H4 (cell line): Measurements from ENCODE around the gene PGA3. TPM values are rescaled to one million over a fixed set of nuclear protein-coding genes. Genes with fewer than 3 reads are reported as not detected.
"Not testable (repeated sequence)": the region's sequence is repeated elsewhere in the genome, so short reads cannot be mapped to it uniquely, and the experiment has no call there.

Experiments
- DNase-seq: peaks from one replicate; pipeline ENCODE4 v3.0.0-alpha.2; 2015; ENCODE audit warnings: low spot score
- total RNA-seq: library from RNA; depleted of rRNA; stranded (reverse); fragments of >200 nt; shearing (Covaris generic); gene quantifications from 2 replicates; pipeline ENCODE4 v1.2.3, GENCODE V29; 2014

PGA3 gene
- total RNA-seq, 1 experiment from 2014 or later = not detected

DNA sequence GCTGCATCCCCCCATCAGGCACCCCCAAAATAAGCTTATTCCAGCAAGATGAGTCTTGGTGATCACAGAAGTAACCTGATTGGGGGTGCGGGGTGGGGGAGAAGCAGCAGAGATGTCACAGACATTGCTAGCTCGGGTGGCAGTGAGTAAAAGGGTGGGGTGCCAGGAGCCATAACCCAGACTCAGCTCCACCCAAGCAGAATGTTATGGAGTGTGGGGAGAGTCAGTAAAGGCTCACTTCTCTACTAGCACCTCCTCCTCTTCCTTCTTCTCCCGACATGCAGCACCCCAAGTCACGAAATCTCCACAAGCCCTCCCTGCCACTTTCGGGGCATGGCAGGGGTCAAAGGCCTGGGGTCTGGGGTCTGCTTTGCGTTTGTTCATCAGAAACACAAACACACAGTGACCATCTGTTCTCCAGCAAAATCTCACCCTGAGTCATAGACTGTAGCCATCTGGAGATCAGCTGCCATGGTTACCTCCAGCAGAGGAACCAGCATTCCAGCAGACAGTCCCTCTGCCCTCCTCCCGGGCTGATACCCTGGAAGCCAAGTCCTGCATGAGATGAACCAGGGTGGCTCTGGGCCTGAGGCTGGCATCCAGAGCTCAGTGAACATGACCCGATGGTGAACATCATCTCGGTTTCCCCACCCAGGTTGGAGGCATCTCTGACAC is 4.5 kb downstream of the PGA3 start:
- DNase-seq = not testable (repeated sequence)

DNA sequence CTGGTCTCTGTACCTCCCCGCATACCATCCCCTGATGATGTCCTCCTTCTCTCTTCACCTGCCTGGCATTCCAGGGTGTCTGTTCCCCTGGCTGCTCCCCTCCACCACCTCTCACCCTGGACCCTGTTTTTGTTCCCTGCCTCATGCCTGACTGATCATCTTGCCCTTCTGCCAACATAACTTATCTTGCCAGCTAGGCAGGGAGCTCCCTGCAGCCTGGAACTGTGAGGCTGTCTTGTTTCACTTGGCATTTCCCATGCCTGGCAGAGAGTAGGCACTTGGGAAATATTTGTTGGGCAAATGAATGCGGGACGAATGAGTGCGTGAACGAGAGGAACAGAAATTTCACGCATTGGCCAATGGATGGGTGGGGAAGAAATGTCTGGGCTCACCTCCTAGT is 7.3 kb downstream of the PGA3 start:
- DNase-seq = not testable (repeated sequence)

DNA sequence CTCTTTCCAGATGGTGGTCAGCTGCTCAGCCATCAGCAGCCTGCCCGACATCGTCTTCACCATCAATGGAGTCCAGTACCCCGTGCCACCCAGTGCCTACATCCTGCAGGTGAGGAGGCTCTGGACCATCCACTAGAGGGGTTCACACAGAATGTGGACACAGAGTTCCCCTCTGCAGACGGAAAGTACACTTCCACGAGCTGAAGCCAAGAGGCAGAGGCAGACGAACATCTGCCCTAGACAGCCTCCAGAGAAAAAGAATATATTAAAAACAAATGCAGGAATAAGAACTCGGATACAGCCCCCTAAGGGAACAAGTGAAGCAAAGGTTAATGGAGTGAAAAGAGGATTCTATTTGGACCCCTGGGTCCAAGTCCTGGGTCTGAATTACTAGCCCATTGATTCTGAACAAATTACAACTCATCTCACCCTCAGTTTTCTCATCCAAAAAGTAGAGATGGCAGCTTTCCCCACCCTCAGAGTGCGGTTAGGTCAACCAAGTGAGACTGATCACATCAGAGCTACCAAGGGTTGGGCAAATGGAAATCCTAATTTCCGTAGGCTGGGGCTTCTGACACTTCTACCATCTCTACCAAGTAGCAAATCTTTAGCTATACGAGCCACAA is 8.1 kb downstream of the PGA3 start:
- DNase-seq = not testable (repeated sequence)

DNA sequence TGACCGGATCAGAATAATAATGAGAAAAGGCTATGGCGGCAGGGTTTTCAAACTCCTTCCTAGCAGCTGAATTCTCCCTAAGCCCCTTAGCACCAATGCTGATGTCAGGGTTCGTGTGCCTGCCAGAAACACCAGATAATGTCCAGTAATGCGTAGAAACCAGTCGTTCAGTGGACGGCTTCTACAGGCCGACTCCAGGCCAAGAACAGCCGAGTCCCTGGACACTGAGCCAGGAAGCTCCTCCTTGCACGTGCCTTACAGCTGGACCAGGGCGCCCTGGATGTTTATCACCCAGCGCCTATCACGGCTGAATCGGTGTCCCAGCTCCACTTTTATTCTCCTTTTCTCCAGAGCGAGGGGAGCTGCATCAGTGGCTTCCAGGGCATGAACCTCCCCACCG is 8.9 kb downstream of the PGA3 start:
- not testable (repeated sequence) for DNase-seq

DNA sequence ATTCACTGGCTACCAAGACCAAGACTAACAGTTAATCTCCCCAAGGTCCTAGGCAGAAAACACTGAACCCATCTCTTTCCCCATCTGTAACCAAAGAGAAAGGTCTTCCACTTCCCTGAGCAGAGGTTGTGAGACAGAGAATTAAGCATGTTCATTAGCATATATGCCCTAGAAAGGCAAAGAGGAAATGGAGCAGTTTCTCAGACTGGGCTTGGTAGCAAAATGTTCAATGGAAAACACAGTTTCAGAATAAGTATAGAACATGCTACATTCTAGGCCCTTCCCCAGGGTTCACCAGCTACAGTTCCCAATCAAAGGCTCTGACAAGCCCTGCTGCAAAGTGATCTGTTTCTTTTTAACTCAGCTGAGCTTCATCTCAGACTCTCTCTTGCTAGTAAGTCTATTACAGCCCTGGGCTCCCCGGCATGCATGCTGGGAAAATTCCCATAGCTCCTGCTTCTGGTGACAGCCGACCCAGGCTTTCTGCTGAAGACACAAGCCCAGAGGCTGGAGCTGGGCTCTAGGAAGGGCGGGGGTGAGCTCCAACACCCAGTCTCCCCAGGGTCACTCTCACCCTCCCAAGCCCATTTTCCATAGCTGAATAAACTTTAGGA is 10.5 kb downstream of the PGA3 start:
- DNase-seq = not testable (repeated sequence)

DNA sequence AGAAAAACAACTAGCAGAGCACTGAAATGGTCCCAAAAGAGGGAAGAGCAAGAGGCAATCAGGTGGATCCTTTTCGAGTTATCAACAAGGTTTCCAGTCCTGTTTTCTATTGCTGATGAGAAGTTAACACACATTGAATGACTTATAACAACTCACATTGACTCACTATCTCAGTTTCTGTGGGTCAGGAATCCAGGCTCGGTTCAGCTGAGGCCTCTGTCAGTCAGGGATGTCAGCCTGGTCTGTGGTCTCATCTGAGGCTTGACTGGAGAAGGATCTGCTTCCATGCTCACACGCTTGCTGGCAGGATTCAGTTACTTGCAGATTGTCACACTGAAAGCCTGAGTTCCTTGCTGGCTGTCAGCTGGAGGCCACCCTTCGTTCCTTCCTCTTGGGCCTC is 15.0 kb downstream of the PGA3 start:
- not testable (repeated sequence) for DNase-seq

DNA sequence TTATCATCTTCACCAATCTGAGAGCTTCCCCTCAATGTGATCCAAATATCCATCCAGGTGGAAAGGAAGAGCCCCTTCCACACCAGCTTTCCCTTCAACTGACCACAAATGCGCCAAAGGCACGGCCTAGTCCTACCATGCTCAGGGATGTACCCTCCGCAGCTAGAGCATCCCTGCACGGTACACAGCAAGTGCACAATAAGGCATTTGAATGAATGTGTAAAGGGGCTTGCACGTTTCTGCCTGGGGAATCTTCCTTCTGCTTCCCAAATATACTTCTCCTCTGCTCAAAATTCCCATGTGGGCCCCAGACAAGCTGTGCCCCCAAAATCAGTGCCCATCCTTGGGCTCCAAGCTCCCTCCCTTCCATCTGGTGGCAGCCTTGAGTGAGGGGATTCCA is 15.7 kb downstream of the PGA3 start:
- not testable (repeated sequence) for DNase-seq

DNA sequence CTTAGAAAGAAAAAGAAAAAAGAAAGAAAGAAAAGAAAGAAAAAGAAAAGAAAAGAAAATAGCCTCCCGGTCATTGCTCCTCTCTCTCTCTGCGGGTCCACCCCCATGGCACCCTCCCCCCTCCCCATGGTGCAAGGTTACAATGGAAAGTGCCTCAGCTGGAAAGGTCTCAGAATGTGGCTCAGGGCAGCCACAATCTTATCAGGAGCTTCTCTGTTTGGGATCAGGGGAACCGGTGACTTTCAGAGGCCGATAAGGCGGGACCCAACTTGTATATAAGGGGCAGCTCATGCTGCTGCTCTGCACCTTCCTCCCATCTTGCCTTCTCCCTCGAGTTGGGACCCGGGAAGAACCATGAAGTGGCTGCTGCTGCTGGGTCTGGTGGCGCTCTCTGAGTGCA is 18.7 kb downstream of the PGA3 start, which contains the start of gene PGA4:
Gene PGA4, plus strand, starts transcription at position 301 of the 400 bp plus-strand sequence. Its CDS starts 54 bp downstream, at position 355.
- DNase-seq = not testable (repeated sequence)

DNA sequence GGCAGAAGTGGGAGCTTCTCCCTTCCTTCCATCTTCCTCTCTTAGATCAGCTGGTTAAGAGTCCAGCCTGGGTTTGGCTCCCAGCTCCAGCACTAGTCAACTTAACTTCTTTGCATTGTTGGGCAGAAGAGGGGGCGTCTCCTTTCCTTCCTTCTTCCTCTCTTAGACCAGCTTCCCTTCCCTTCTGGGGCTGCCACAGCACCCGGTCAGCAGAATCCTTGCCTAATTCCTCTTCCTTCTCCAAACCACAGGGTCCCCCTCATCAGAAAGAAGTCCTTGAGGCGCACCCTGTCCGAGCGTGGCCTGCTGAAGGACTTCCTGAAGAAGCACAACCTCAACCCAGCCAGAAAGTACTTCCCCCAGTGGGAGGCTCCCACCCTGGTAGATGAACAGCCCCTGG is 19.4 kb downstream of the PGA3 start:
- not testable (repeated sequence) for DNase-seq

DNA sequence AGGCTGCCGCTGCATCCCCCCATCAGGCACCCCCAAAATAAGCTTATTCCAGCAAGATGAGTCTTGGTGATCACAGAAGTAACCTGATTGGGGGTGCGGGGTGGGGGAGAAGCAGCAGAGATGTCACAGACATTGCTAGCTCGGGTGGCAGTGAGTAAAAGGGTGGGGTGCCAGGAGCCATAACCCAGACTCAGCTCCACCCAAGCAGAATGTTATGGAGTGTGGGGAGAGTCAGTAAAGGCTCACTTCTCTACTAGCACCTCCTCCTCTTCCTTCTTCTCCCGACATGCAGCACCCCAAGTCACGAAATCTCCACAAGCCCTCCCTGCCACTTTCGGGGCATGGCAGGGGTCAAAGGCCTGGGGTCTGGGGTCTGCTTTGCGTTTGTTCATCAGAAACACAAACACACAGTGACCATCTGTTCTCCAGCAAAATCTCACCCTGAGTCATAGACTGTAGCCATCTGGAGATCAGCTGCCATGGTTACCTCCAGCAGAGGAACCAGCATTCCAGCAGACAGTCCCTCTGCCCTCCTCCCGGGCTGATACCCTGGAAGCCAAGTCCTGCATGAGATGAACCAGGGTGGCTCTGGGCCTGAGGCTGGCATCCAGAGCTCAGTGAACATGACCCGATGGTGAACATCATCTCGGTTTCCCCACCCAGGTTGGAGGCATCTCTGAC is 23.3 kb downstream of the PGA3 start:
- not testable (repeated sequence) for DNase-seq

DNA sequence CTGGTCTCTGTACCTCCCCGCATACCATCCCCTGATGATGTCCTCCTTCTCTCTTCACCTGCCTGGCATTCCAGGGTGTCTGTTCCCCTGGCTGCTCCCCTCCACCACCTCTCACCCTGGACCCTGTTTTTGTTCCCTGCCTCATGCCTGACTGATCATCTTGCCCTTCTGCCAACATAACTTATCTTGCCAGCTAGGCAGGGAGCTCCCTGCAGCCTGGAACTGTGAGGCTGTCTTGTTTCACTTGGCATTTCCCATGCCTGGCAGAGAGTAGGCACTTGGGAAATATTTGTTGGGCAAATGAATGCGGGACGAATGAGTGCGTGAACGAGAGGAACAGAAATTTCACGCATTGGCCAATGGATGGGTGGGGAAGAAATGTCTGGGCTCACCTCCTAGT is 26.1 kb downstream of the PGA3 start:
- not testable (repeated sequence) for DNase-seq

DNA sequence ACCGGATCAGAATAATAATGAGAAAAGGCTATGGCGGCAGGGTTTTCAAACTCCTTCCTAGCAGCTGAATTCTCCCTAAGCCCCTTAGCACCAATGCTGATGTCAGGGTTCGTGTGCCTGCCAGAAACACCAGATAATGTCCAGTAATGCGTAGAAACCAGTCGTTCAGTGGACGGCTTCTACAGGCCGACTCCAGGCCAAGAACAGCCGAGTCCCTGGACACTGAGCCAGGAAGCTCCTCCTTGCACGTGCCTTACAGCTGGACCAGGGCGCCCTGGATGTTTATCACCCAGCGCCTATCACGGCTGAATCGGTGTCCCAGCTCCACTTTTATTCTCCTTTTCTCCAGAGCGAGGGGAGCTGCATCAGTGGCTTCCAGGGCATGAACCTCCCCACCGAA is 27.7 kb downstream of the PGA3 start:
- DNase-seq = not testable (repeated sequence)

DNA sequence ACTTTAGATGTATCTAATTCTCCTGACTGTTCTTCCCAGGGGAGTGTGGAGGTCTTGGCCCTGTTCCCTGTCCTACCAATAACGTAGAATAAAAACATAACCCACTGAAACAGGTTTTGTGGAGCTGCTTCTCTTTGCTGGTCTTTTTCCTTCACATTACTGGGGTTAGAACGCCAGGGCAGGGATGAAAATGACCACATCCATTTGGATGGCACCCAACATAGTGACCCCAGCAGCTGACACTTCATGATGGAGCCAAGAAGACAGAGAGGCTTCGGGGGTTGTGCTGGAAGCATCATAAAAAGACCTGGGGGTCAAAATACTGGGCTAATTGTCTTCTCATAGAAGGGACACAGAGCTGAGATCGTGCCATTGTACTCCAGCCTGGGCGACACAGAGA is 28.3 kb downstream of the PGA3 start:
- not testable (repeated sequence) for DNase-seq

DNA sequence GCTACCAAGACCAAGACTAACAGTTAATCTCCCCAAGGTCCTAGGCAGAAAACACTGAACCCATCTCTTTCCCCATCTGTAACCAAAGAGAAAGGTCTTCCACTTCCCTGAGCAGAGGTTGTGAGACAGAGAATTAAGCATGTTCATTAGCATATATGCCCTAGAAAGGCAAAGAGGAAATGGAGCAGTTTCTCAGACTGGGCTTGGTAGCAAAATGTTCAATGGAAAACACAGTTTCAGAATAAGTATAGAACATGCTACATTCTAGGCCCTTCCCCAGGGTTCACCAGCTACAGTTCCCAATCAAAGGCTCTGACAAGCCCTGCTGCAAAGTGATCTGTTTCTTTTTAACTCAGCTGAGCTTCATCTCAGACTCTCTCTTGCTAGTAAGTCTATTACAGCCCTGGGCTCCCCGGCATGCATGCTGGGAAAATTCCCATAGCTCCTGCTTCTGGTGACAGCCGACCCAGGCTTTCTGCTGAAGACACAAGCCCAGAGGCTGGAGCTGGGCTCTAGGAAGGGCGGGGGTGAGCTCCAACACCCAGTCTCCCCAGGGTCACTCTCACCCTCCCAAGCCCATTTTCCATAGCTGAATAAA is 29.3 kb downstream of the PGA3 start:
- not testable (repeated sequence) for DNase-seq

DNA sequence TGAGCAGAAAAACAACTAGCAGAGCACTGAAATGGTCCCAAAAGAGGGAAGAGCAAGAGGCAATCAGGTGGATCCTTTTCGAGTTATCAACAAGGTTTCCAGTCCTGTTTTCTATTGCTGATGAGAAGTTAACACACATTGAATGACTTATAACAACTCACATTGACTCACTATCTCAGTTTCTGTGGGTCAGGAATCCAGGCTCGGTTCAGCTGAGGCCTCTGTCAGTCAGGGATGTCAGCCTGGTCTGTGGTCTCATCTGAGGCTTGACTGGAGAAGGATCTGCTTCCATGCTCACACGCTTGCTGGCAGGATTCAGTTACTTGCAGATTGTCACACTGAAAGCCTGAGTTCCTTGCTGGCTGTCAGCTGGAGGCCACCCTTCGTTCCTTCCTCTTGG is 33.8 kb downstream of the PGA3 start:
- DNase-seq = not testable (repeated sequence)

DNA sequence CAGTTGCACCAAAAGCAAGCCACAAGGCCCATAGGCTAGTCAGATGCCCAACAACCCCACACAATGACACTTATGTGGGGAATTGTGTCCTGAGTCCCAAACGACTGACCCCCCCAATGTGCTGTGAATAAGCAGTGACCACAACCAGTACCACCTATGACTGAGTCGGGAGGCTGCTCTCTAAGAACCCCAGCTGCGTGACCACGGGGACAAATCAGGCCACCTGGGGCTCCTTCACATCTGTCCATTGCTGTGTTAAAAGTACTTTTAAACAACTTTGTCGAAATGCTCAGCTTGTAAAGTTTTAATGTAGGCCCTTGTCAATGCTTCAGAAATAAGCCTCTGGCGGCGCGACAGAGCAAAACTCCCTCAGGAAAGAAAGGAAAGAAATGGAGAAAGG is 37.0 kb downstream of the PGA3 start:
- not testable (repeated sequence) for DNase-seq

DNA sequence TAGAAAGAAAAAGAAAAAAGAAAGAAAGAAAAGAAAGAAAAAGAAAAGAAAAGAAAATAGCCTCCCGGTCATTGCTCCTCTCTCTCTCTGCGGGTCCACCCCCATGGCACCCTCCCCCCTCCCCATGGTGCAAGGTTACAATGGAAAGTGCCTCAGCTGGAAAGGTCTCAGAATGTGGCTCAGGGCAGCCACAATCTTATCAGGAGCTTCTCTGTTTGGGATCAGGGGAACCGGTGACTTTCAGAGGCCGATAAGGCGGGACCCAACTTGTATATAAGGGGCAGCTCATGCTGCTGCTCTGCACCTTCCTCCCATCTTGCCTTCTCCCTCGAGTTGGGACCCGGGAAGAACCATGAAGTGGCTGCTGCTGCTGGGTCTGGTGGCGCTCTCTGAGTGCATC is 37.6 kb downstream of the PGA3 start, which contains the start of gene PGA5:
Gene PGA5, plus strand, starts transcription at position 301 of the 400 bp plus-strand sequence. Its CDS starts 52 bp downstream, at position 353.
- DNase-seq = not testable (repeated sequence)

DNA sequence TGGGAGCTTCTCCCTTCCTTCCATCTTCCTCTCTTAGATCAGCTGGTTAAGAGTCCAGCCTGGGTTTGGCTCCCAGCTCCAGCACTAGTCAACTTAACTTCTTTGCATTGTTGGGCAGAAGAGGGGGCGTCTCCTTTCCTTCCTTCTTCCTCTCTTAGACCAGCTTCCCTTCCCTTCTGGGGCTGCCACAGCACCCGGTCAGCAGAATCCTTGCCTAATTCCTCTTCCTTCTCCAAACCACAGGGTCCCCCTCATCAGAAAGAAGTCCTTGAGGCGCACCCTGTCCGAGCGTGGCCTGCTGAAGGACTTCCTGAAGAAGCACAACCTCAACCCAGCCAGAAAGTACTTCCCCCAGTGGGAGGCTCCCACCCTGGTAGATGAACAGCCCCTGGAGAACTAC is 38.2 kb downstream of the PGA3 start:
- DNase-seq = not testable (repeated sequence)

DNA sequence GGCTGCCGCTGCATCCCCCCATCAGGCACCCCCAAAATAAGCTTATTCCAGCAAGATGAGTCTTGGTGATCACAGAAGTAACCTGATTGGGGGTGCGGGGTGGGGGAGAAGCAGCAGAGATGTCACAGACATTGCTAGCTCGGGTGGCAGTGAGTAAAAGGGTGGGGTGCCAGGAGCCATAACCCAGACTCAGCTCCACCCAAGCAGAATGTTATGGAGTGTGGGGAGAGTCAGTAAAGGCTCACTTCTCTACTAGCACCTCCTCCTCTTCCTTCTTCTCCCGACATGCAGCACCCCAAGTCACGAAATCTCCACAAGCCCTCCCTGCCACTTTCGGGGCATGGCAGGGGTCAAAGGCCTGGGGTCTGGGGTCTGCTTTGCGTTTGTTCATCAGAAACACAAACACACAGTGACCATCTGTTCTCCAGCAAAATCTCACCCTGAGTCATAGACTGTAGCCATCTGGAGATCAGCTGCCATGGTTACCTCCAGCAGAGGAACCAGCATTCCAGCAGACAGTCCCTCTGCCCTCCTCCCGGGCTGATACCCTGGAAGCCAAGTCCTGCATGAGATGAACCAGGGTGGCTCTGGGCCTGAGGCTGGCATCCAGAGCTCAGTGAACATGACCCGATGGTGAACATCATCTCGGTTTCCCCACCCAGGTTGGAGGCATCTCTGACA is 42.1 kb downstream of the PGA3 start:
- not testable (repeated sequence) for DNase-seq

DNA sequence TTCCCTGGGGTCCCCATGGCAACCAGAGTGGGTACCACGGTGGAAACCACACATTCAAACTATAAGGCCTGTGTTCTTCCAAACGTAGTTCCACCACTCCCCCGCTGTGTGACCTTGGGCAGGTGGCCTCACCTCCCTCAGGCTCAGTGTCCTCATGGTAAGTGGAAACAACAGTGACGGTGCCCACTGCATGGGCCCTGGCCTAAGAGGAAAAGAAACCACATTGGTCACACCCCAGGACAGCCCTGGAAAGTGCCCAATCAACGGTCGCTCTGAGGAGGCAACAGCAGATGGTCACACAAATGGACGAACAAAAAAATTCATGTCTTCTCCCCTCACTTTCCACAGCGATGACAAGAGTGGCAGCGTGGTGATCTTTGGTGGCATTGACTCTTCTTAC is 44.8 kb downstream of the PGA3 start:
- not testable (repeated sequence) for DNase-seq

DNA sequence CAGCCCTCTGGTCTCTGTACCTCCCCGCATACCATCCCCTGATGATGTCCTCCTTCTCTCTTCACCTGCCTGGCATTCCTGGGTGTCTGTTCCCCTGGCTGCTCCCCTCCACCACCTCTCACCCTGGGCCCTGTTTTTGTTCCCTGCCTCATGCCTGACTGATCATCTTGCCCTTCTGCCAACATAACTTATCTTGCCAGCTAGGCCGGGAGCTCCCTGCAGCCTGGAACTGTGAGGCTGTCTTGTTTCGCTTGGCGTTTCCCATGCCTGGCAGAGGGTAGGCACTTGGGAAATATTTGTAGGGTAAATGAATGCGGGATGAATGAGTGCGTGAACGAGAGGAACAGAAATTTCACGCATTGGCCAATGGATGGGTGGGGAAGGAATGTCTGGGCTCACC is 45.9 kb downstream of the PGA3 start:
- not testable (repeated sequence) for DNase-seq
